GM12874 (cell line): Measurements from ENCODE around the gene GNA14.

Experiments
- CTCF ChIP-seq: IDR thresholded peaks from 2 replicates; pipeline ENCODE4 v1.5.1; 2011; ENCODE audit warnings: low read depth, mild to moderate bottlenecking, control low read depth, low read length, moderate library complexity; ENCODE audit not compliant: insufficient read depth

GNA14 gene

GRCh38 chr9:77651203-77651602 is 3.1 kb upstream of the GNA14 start:
- TF ChIP-seq CTCF: no peak

DNA sequence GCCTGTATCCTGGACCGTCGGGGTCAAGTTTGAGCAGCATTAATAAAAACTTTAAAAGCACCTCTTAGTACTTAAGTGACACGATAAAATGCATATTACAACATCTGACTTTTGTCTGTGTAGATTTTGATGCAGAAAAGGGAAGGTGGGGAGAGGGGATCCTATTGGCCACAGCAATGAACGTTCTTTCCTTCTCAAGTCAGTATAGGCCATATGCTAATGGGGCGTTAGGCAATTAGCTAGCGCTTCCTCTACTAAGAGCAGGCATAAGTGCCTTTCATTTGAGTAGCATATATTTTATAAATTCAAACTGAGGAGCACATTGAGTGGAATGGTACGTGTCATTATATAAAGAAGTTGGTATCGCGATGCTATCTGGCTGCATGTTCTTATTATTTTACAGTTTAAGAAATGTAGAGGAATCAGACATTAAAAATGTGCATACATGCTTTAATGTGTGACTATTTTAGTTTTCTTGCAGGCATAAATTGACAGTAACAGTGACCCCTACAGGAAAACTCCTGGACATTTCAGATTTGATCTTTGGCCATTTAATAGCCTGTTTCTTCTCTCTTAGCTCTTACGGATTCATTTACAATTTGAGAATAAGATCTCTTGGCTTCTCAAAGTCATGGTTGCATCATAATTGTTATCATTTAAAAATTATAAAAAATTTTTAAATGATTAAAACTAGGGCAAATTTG is 1.1 kb upstream of the GNA14 start:
- no peak for TF ChIP-seq CTCF

GRCh38 chr9:77647267-77648233 is 572 bp downstream of the GNA14 start:
- TF ChIP-seq CTCF: no peak

DNA sequence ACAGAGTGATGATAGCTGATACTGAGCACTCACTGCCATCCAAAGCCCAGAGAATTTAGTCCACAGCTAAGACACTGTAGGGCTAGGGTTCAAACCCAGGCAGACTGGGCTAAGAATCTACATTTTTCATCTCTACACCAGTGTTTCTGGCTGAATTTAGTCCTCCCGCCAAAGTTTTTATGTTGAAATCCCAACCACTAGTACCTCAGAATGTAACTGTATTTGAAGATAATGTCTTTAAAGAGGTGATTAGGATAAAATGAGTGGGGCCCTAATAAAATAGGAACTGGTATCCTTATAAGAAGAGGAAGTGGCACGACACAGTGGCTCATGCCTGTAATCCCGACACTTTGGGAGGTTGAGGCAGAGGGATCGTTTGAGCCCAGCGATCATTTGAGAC is 4.3 kb downstream of the GNA14 start:
- TF ChIP-seq CTCF: no peak

DNA sequence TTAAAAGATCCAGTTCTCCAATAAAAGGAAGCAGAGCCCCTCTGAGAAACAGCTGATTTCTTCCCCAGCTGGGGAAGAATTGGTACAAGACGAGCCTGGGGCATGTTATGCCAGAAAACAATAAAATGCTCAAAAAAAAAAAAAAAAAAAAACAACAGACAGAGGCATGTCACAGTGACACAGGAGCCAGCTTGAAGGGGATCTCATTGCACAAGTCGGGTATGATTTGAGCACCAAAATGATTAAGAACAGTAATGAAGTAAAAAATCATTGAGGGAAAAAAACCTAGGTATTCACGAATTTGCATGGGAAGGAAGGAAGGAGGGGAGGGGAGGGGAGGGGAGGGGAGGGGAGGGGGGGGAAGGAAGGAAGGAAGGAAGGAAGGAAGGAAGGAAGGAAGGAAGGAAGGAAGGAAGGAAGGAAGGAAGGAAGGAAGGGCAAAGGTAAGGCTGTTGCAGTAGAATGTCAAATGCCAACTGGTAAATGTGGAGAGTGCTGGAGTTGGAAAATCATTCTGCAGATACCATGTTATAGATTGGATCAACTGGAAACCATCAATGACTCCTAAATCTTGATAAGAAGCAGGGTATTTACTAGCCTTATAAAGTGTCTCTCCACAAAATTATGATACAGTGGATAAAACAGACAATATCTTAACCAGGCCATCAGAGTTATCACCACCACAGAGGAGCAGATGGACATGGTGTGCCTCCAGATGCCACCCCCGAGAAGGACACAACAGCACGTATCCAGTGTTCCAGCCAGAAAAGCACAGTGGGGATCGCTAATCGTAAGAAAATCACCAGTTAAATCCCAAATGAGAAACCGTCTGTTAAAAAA is 7.2 kb downstream of the GNA14 start:
- no peak for TF ChIP-seq CTCF

DNA sequence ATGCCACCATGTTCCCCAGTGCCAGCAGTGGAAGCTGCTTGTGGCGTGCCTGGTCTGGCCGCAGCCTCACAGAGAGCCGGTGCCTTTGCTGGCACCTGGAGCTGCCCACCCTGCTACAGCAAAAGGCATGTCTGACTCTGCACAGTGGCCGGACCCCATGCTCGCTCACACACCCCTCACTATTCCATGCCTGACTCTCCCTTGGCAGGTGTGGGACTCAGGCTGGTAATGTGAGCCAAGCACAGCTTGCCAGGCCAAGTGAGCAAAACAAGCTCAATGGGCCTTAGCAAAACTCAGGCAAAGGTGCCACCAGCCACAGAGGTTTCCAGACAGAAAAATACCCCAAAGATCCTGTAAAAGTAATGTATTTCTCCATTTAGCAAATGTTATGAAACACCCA is 15.5 kb downstream of the GNA14 start:
- no peak for TF ChIP-seq CTCF

GRCh38 chr9:77616191-77616590 is 31.9 kb downstream of the GNA14 start:
- no peak for TF ChIP-seq CTCF
